ENCODE data around the gene MST1.

Gene MST1

GRCh38 chr3:49689046-49689907 is at the start of gene MST1, which contains the start of gene RNF123:
MST1 (minus strand) TSS chr3:49689474; CDS start chr3:49688691, 783 bp downstream.
RNF123 (plus strand) TSS chr3:49689557; CDS start chr3:49691166, 1,609 bp downstream.
- peak; percentile 81 for DNase-seq (ENCODE audit: low spot score)

GRCh38 chr3:49738067-49738713 is 48.9 kb upstream of the MST1 start:
- DNase-seq (ENCODE audit: low spot score): no peak

- no peak for DNase-seq (ENCODE audit: low spot score)
Observed at GRCh38 chr3:49734752-49735151, 45.5 kb upstream of the MST1 start.

- DNase-seq (ENCODE audit: low spot score): no peak
Observed at GRCh38 chr3:49733551-49733950, 44.3 kb upstream of the MST1 start.

- no peak for DNase-seq (ENCODE audit: low spot score)
Observed at GRCh38 chr3:49732597-49732996, 43.3 kb upstream of the MST1 start.

GRCh38 chr3:49729966-49730609 is 40.8 kb upstream of the MST1 start:
- no peak for DNase-seq (ENCODE audit: low spot score)

- no peak for DNase-seq (ENCODE audit: low spot score)
Observed at GRCh38 chr3:49727924-49728361, 38.7 kb upstream of the MST1 start.

GRCh38 chr3:49727154-49727923 is 38.1 kb upstream of the MST1 start:
- DNase-seq (ENCODE audit: low spot score): no peak

GRCh38 chr3:49725906-49726681 is 36.8 kb upstream of the MST1 start:
- DNase-seq (ENCODE audit: low spot score): no peak

- DNase-seq (ENCODE audit: low spot score): no peak
Observed at GRCh38 chr3:49724586-49724985, 35.3 kb upstream of the MST1 start.

- peak; percentile 93 for DNase-seq (ENCODE audit: low spot score)
Observed at GRCh38 chr3:49723628-49724551, 34.6 kb upstream of the MST1 start, which contains the start of gene GMPPB. GMPPB (minus strand) TSS chr3:49723951; CDS start chr3:49723726, 225 bp downstream.

GRCh38 chr3:49723296-49723627 is 34.0 kb upstream of the MST1 start:
- DNase-seq (ENCODE audit: low spot score): peak; percentile 24

- no peak for DNase-seq (ENCODE audit: low spot score)
Observed at GRCh38 chr3:49722896-49723295, 33.6 kb upstream of the MST1 start.

GRCh38 chr3:49721896-49722781 is 32.9 kb upstream of the MST1 start:
- no peak for DNase-seq (ENCODE audit: low spot score)

- no peak for DNase-seq (ENCODE audit: low spot score)
Observed at GRCh38 chr3:49721596-49721895, 32.3 kb upstream of the MST1 start.

GRCh38 chr3:49720855-49721595 is 31.8 kb upstream of the MST1 start:
- no peak for DNase-seq (ENCODE audit: low spot score)

- peak; percentile 82 for DNase-seq (ENCODE audit: low spot score)
Observed at GRCh38 chr3:49719214-49719884, 30.1 kb upstream of the MST1 start, which contains the start of gene AMIGO3. AMIGO3 (minus strand) TSS chr3:49719684; CDS start chr3:49719465, 219 bp downstream.

GRCh38 chr3:49718858-49719213 is 29.6 kb upstream of the MST1 start:
- DNase-seq (ENCODE audit: low spot score): no peak

Measured in kidney capillary endothelial cell (primary cell).